GM21825 (cell line): ENCODE data around the gene AKT3.

ENCODE experiments used
- ATAC-seq: cut with Tn5 transposase; IDR thresholded peaks from one replicate; pipeline ENCODE4 v1.9.1; 2021; ENCODE audit warnings: mild to moderate bottlenecking, moderate library complexity; ENCODE audit not compliant: unreplicated experiment

The AKT3 gene

GRCh38 chr1:243520831-243521230 lies 329.2 kb downstream of the AKT3 start:
- ATAC-seq: no peak

DNA sequence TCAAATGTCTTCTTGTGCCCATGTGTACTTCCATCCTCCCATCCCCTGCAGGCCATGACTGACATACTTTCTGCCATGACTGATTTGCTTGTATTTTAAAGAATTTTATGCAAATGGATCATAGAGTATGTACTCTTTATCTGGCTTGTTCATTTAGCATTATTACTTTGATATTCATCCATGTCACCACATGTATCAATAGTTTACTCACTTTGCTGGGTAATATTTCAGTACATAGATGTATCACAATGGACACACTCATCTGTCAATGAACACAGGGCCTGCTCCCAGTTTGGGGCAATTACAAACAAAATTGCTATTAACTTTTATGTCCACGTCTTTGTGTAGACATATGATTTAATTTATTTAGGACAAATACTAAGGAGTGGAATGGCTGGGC lies 335.1 kb downstream of the AKT3 start:
- no peak for ATAC-seq

- no peak for ATAC-seq
These were observed 336.1 kb downstream of the AKT3 start for GRCh38 chr1:243513726-243514491.

DNA sequence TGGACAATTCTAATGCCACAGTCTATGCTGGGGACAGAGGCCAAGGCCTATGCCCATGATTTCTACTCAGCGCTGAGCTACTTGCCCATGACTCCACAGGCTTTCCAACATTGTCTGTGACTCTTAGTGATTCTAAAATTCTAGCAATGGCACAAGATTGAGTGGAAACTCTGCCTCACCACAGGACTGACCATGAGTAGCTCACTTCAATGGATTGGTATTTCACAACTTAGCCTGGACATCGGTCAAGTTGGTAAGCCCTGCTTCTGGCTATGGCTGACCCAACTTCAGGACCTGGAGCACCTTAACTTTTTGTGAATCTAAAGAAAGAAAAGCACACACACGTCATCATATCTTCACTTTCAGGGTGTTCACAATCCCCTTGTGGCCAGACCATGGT lies 339.1 kb downstream of the AKT3 start:
- ATAC-seq: no peak

- no peak for ATAC-seq
These were observed 341.1 kb downstream of the AKT3 start for GRCh38 chr1:243508943-243509342.

DNA sequence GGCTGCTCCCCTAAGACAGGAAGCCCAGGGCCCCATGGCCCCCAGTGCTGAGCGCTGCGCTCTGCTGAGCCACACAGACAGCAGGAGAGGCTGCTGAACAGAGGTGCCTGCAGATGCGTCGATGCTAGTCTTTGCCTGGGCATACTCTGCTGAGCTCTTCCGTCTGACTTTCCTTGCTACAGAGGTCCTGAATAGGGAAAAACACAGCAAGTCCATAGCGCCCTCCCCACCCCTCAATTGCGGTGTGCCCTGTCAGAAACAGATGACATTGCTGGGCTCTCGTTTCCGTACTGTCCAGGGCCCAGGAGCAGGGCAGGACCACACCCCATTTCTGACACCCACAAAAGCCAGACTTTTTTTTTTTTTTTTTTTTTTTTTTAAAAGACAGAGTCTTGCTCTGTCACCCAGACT lies 341.7 kb downstream of the AKT3 start:
- ATAC-seq: peak; percentile 78

DNA sequence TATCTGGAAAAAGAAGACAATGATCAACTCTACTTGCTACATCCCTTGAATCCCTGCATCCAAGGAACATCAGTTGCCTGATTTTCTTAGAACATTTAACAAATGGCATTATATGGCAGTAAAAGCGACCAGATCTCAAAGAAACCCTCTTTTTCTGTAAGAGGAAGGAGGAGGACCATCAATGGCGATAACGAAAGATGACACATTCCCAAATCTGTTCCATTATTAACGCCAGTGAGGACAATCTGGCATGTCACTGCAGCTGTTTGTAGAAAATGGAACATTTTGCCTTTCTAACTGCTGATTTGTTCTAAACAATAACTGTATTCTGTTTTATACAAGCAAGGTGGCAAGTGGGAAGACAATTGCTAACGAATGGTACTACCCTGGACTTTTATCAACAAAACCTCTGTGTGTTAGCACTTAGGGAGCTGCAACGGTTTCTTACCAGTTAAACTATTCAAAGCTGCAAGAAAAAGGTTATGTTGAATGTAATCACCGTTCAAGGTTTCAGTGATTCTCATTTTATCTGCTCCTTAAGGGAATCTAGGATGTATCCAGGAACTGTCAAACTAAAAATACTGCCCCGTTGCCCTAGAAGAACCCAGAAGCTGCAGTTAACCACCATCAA lies 342.3 kb downstream of the AKT3 start:
- no peak for ATAC-seq

DNA sequence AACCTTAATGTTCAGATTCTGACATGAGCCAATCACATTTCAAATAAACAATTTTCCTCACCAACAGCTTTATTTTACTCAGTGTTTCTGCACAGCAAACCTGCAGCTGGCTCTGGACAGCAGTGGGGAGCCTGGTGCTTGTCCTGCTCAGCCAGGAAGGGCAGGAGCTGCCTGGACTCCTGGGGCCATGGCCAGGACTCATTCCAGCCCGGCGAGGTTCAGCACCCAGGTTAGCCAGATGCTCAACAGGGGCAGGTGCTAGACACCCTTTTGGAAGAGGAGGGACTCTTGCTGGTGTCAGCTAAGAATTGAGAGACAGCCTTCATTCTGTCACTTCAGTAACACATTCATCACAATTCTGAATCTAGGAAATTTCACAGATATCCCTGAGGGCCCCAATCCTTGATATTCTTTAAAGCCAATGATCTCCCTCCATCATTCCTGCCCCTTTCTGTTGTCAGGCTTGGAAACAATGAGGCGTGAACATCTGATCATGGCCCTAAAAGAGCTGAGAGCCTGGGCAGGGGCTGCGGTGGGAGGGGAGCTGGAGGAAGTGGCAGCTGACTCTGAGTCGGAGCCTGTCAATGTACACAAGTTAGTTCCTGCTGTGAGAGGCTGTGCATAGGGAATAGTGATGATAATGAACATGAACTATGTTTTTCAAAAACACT lies 342.9 kb downstream of the AKT3 start:
- no peak for ATAC-seq

GRCh38 chr1:243505986-243506689 lies 343.9 kb downstream of the AKT3 start:
- ATAC-seq: peak; percentile 68

DNA sequence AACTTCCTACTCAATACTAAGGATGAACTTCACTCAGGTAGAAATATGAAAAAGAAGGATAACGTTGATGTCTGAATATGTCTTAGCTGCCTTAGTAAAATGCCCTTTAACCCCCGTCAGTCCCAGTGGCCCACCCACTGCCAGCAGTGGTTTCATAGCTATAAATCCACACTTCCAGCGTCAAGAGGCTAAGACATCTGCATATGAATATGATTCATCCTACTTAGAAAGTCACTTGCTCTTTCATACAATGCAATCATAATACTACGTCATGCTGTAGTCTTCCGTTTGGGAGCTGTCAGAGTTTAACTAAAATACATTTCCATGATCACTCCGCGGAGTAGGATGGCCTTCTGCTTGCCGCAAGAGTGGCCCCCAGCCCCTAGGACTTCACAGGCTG lies 346.9 kb downstream of the AKT3 start:
- ATAC-seq: no peak

- no peak for ATAC-seq
These were observed 349.0 kb downstream of the AKT3 start for GRCh38 chr1:243501002-243501401.

- ATAC-seq: no peak
These were observed 349.5 kb downstream of the AKT3 start for GRCh38 chr1:243500512-243500911.

DNA sequence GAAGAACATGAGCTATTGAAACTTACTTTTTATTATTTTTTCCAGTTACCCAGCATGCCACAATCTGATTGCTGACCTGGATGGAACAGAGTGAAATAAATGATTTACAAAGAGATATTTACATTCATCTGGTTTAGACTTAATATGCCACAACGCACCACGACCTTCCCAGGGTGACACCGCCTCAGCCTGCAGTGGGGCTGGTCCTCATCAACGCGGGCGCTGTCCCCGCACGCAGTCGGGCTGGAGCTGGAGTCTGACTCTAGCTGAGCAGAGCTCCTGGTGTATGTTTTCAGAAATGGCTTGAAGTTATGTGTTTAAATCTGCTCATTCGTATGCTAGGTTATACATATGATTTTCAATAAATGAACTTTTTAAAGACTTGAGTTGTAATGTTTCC lies 350.3 kb downstream of the AKT3 start:
- no peak for ATAC-seq

DNA sequence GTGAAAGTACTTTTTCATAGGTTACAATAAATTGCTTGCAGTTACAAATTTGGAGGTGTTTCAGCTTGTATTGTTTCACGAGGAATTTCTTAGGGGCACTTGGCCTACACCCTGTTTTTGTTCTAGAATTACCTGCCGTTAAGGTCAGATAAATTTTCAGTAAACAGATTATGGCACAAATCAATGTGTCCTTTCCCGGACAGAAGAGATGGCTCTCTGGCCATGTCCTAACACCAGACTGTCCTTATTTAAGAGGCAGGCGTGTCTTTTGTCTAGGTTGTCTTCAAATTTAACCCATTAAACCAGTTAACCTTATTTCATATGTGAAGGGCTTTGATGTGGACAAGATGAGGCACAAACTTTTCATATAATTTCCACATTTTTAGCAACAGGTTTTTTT lies 350.8 kb downstream of the AKT3 start:
- no peak for ATAC-seq

GRCh38 chr1:243497939-243498681 lies 351.9 kb downstream of the AKT3 start:
- ATAC-seq: no peak

DNA sequence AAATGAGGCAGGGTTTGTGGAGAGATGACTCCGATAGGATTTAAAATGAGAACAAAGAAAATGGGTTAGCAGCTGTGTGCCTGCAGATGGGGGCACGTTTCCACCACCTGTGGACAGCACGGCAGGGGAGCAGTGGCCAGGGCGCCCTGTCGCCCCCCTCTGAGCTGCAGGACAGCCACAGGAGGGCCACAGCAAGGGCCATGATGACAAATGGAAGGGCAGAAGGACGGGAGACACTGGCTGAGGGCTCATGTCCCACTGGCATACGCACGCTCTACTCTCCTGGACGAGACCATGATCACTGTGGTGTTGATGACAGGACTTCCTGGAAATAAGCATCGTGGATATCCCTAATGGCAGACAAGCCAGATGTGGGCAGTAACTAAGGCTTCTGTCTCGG lies 353.2 kb downstream of the AKT3 start:
- no peak for ATAC-seq

DNA sequence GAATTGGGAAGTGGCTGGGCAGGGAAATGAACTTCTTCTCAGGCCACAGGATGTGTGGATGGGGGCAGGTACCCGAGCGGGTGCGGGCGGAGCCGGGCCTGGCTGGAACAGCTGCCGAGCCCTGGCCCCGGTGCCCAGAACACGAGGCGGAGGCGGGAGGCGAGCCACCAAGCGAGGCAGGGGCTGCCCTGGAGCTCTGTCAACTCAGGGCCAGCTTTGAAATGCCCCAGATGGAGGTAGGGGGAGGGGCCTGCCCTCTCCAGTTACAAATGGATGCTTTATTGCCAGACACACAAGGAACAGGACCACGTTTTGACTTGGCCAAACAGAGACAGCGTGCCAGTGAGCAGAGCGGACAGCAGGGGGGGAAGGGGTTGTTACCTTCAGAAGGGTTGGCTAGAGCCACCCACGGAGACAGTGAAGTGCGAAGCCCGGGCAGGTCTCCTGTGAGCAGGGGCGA lies 353.8 kb downstream of the AKT3 start:
- no peak for ATAC-seq

GRCh38 chr1:243495442-243496186 lies 354.4 kb downstream of the AKT3 start:
- ATAC-seq: no peak

- ATAC-seq: no peak
These were observed 355.2 kb downstream of the AKT3 start for GRCh38 chr1:243494741-243495431.
